Adipose tissue (tissue), 3 donors: ENCODE data around the gene DOCK7. TPM values are rescaled to one million over a fixed set of nuclear protein-coding genes. Genes with fewer than 3 reads are reported as not detected.

ENCODE experiments used
- H3K27ac ChIP-seq: one replicate; pipeline ENCODE4 v1.5.1; 2013; ENCODE audit warnings: low read depth, low read length
- WGBS, 3 donors: extraction: QIAGEN DNeasy Blood & Tissue Kit; methylation state at CpG; one replicate each; pipeline ENCODE4 v1.1.7; 2013; 5-methylcytosine and 5-hydroxymethylcytosine counted together
- polyA plus RNA-seq, 3 donors: library from polyadenylated mRNA; stranded (reverse); fragments of 200-250 nt; gene quantifications; one replicate each; pipeline ENCODE4 v1.2.3, GENCODE V29; 2013
- donor health status: healthy with polysubstance abuse.
- donor health status: Bipolar disorder and iron deficiency.
- donor health status: healthy.

DOCK7 gene
- polyA plus RNA-seq, 3 donors = 4.7 to 18.0 (median 9.7) TPM

DNA sequence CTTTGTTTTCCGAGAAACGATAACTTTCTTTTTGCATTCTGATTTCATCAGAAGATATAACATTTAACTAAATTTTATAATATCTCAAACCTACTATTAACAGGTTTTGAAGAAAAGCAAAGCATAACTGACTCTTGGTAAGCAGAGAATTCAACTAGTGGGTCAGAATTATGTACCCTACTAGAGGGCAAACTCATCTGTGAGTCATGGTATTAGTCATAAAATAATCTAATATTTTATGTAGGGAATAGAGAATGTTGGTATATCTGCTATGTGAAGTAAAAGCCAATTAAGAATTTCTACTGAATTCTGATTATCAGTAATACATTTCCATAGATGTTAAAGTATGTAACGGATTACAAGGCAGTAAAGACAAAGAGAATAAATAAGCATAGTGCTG is 194.5 kb downstream of the DOCK7 start:
- H3K27ac ChIP-seq = no peak overlapping the region
- WGBS, 3 donors = 97 to 98% (median 97%) methylated on average over 3 of the region's 3 CpGs

DNA sequence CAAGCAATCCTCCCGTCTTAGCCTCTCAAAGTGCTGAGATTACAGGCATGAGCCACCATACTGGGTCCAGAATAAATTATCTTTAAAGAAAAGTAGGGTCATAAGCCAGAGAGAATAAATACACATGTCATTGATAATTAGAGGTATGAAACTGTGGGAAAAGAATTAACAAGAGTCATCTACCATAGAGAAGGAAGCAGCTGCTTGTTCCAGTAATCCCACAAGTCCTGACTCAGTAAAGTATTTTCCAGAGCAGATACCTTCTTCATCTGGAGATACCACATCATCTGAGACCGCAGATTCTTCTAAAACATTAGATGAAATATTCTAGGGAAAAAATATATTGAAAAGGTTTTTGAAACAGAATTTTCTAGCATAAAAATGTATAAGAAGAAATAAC is 195.7 kb downstream of the DOCK7 start:
- no peak overlapping the region for H3K27ac ChIP-seq
- 92 to 97% (median 96%) methylated on average over 2 of the region's 2 CpGs for WGBS, 3 donors

DNA sequence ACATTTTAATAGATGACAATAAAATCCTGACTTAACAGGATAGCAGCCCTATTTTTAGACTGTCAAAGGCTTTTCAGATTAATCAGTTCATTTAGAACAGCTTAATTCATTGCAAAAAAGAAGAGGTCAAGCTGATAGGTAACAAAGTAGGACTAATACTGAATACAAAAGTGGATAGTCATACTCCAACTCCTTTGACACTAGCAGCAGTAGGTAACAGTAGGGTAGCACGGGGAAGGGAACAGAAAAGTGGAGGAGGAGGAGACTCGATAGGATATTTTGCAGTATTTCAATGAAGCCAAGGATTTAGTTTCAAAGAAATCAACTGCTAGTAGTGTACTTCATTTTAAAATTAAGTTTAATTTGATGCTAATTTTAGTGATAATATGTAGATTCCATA is 200.2 kb downstream of the DOCK7 start:
- 87 to 94% (median 92%) methylated on average over 2 of the region's 2 CpGs for WGBS, 3 donors
- H3K27ac ChIP-seq = no peak overlapping the region

DNA sequence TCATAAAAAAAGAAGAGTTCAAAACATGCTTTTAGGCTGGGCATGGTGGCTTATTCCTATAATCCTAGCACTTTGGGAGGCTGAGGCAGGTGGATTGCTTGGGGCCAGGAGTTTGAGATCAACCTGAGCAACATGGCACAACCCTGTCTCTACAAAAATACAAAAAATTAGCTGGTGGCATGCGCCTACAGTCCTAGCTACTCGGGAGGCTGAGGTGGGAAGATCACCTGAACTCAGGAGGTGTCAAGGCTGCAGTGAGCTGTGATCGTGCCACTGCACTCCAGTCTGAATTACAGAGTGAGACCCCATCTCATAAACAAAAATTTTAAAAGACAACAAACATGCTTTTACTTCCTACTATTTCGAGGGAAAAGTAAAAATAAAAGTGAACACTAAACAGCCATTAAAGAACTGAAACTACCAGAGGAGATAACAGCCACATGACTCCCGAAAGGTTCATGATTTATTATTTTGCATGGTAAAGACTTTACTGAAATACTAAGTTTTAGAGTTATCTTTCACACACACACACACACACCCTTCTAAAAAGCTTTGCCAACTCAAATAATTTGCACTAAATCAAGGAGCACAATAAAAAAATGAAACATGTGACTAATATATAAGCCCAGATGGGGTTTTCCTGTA is 203.2 kb downstream of the DOCK7 start:
- WGBS, 3 donors = 79 to 84% (median 81%) methylated on average over 5 of the region's 5 CpGs
- H3K27ac ChIP-seq = no peak overlapping the region

DNA sequence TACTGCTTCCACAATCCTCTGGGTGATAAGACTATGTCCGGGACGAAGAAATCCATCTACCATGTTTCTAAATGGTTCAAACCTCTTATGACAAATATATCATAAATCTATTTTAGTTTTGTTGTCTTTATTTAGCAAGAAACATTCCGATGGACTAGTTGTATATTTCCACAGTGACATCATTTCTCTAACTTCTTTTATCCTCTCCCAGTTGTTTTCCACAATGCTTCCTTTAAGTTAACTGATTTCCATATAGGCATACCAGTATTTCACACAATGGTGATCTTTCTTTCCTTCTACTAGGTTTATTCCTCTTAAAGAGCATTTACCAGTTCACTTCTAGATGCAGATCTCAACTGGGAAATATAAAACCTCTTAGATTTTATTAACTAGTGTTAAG is 206.5 kb downstream of the DOCK7 start:
- H3K27ac ChIP-seq = no peak overlapping the region
- 89 to 92% (median 91%) methylated on average over 3 of the region's 3 CpGs for WGBS, 3 donors

DNA sequence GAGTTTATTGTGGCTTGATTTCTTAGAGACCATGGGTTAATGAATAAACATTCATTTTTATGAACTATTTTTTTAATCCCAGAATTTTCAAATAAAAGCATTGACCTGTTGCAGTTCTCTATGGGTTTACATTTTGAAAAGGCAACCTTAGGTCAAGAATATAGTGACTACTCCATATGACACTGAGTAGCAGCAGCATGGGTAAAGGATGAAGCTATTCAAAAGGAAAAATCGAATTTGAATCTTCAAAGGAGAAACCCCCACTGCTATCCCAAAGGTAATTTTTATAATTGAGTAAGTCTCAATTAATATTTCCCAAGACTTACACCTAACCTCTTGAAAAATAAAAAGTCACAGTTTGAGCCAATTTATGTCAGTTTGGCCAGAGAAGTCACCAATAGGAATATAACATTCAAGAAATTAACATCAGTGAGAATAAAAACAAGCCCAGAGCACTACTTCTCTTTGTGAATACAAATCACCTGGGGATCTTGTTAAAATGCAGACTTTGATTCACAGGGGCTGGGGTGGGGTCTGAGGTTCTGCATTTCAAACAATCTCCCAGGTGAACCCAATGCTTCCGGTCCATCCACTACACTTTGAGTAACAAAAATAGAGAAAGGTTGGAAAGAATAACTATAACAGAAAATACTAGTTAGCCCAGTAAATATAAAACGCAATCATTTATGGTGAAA is 211.5 kb downstream of the DOCK7 start:
- WGBS, 3 donors = 77 to 87% (median 85%) methylated on average over 3 of the region's 3 CpGs
- H3K27ac ChIP-seq = no peak overlapping the region

DNA sequence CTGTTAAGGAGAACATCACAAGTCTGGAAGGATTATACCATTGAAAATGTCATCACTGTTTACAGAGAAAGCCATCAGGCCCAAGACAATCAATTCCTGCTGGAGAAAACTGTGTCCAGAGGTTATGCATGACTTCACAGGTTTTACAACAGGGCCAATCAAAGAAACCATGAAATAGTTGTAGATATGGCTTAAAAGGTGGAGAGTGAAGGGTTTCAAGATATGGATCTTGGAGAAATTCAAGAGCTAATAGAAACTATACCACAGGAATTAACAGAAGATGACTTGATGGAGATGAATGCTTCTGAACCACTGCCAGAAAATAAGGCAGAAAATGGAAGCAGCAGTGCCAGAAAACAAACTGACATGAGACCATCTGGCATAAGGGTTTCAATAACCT is 221.1 kb downstream of the DOCK7 start:
- H3K27ac ChIP-seq = no peak overlapping the region

DNA sequence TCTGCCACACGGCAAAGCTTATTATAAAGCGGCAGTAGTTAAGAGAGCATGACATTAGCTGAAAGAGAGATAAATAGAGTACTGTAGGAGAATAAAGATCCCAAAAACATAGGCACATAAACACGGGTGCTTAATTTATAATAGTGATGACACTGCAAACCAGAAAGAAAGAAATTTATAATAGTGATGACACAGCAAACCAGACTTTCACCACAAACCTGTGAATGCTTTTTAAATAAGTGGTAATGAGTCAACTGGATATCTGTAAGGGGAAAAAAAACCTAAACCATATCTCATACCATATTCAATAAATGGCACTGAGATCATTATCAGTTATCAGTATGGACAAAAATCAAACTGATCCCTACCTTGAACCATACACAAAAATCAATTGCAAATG is 225.8 kb downstream of the DOCK7 start:
- 82 to 97% (median 87%) methylated on average over 3 of the region's 3 CpGs for WGBS, 3 donors
- no peak overlapping the region for H3K27ac ChIP-seq

DNA sequence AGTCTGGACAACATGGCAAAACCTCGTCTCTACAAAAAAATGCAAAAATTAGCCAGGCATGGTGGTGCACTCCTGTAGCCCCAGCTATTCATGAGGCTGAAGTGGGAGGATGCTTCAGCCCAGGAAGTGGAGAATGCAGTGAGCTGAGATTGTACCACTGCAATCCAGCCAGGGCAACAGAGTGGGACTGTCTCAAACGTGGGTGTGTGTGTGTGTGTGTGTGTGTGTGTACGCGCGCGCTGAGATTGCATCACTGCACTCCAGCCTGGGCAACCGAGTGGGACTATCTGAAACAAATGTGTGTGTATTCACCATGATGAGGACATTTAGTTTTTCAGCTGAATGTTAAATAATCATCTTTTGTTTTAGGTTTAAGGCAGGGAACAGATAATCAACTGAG is 230.2 kb downstream of the DOCK7 start:
- H3K27ac ChIP-seq = no peak overlapping the region
- WGBS, 3 donors = 81 to 85% (median 84%) methylated on average over 7 of the region's 7 CpGs

DNA sequence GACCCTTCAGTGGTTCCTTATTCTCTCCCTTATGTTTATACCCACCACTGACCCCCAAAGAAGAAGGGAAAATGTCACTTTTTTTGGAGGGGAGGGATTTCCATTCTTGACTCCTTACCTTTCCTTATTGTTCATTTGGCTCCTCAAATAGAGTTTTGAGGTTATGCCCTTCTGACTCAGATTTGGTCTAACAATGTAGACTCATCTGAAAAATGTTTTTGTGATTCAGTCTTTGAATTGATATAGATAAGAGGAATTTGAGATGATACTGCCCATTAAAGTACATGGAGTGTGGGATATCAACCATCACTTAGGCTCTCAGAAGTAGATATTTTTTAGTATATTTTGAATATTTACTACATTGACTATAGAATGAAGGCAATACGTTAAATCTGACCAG is 235.2 kb downstream of the DOCK7 start:
- H3K27ac ChIP-seq = no peak overlapping the region
- WGBS, 3 donors = 90 to 100% (median 94%) methylated on average over 1 of the region's 1 CpG

DNA sequence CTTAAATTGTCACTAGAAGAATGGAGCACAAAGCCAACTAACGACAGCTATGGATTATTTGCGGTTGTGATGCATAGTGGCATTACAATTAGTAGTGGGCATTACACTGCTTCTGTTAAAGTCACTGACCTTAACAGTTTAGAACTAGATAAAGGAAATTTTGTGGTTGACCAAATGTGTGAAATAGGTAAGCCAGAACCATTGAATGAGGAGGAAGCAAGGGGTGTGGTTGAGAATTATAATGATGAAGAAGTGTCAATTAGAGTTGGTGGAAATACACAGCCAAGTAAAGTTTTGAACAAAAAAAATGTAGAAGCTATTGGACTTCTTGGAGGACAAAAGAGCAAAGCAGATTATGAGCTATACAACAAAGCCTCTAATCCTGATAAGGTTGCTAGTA is 237.9 kb downstream of the DOCK7 start:
- 88 to 93% (median 91%) methylated on average over 2 of the region's 2 CpGs for WGBS, 3 donors
- H3K27ac ChIP-seq = no peak overlapping the region

DNA sequence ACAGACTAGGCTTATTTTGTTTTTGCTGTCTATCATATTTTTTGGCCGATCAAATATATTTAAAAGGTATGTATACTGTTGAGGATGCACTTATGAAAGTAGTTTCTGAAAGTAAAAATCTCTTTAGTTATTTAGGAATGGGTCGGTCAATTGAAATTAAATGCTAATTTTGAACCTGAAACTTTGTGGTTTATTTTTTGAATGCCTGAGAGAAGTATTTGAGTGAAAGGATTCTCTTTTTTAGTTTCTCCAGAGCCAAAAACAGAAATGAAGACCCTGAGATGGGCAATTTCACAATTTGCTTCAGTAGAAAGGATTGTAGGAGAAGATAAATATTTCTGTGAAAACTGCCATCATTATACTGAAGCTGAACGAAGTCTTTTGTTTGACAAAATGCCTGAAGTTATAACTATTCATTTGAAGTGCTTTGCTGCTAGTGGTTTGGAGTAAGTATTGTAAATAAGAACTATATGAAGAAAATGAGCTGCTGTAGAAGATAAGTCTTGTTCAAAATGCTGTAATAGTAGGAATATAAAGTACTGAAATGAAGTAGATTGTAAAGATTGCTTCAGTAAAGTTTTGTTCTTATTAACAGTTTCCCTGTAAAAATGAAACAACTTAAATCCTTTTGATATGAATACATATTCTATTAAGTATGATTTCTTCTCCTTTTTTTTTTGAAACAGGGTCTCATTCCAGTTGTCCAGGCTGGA is 239.8 kb downstream of the DOCK7 start:
- no peak overlapping the region for H3K27ac ChIP-seq
- WGBS, 3 donors = 91 to 93% (median 93%) methylated on average over 3 of the region's 3 CpGs

DNA sequence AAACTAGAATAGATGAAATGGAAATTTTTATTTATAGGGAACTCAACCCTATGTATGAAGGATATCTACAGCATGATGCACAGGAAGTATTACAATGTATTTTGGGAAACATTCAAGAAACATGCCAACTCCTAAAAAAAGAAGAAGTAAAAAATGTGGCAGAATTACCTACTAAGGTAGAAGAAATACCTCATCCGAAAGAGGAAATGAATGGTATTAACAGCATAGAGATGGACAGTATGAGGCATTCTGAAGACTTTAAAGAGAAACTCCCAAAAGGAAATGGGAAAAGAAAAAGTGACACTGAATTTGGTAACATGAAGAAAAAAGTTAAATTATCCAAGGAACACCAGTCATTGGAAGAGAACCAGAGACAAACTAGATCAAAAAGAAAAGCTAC is 243.5 kb downstream of the DOCK7 start:
- 60 to 95% (median 76%) methylated on average over 1 of the region's 1 CpG for WGBS, 3 donors

DNA sequence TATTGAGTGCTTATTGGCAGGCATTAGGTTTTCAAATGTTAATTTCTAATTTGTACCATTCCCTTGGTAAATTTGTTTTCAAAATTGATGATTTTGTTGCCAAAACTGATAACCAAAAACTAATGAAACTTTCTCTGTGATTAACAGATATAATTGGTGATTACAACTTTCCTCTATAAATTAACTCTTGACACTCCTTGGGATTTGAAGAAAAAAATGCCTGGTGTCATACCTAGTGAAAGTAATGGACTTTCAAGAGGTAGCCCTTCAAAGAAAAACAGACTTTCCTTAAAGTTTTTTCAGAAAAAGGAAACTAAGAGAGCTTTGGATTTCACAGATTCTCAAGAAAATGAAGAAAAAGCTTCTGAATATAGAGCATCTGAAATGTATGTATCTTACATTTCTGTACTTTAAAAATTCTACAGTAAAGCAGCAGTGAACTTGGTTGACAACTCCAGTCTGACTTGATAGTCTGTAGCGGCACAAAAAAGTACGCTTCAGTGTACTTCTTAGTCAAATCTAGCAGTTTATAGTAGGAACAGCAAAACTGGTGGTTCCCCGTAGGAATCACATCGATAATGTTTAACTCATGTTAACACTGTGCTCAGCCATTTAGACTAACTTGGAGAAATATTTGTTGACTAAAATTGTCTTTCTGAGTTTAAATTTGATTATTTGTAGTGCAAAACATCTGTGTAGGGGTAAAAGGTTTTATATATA is 248.4 kb downstream of the DOCK7 start:
- H3K27ac ChIP-seq = no peak overlapping the region
- 38 to 70% (median 68%) methylated on average over 4 of the region's 4 CpGs for WGBS, 3 donors

More for the DNA sequence above, 243.5 kb downstream of the DOCK7 start:
- H3K27ac ChIP-seq = no peak overlapping the region

DNA sequence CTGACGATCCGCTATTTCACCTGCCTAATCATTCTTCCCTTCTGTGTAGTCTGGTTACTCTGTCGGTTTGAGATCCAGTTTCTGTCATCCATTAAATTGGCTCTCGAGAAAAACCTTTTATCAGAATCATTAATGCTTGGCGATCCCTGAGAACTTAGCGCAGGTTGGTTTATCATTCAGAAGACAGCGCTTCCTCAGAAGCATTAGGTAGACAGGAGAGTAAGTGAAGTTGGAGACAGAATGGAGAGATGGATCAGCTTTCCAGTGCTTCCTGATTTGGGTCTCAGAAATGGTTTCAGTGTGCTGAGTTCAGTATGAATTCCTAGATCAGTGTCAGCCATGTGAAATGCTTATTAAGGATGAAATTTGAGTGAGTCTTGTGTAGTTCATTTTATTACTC is 250.0 kb downstream of the DOCK7 start:
- H3K27ac ChIP-seq = no peak overlapping the region
- 1 to 2% (median 2%) methylated on average over 7 of the region's 7 CpGs for WGBS, 3 donors

DNA sequence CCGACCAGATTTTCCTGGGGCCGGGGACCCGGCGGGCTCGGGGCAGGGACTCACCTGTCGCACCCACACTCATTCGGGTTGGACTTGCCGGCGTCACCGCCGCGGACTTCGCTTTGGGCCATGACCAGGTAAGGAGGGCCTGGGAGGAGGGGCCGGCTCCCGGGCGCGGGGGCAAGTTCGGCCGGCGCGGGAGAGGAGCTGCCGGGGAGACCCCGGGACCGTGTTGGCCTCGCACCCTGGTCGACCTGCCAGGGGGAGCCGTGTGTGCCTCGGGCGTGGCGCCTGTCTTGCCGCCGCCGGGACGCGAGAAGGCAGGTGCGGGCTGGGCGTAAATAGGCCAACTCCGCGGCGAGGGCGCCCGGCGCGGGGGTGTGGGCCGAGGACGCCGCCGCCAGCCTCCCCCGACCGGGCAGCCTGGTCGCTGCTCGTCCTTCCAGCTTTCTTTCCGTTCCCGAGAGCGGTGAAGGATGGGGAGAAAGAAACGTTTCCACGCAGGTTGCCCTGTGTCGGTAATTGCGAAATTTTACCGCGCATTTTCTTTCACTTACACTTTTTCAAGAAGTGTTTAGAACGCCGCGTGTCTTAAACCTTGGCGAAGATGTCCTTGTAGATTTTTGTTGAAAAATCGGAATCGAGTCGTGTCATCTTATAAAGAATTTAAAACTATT is 250.8 kb downstream of the DOCK7 start:
- 0 to 1% (median 1%) methylated on average over 55 to 68 of the region's 68 CpGs for WGBS, 3 donors

DNA sequence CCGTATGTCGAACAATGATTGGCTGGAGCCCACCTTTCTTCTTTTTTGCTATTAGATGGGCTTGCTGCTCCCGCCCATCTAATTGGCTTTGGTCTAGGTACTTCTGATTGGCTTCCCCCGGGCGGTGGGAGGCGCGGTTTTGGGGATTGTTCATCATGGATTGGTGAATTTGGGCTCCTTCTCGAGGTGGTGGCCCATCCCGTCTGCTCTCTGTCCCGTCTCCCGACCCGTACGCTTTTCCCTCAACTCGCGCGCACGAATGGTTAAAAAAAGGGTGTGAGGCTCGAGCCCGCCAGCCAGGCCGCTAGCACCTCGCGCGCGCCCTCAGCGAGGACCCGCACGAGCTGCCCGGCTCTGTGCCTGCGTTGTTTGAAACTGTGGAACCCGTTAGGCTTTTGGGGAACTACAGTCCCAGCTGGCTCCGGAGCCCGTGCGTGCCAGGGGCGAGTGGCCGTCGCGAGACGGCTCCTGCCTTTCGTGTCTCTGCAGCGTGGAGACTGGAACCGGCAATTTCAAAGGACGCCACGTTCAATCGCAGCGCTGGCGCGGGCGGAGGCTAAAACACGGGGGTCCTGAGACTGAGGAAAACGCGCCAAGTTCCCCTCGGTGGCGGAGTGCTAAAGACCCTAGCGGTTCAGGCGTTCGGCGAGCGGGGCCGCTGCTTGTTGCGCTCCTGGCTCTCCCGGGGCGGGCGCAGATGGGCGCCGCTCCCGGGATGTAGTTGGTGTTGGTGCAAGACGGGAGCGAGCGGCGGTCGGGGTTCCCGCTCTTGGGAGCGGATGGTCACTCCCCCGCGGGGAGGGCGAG is 251.5 kb downstream of the DOCK7 start, which contains the start of gene USP1:
USP1 (plus strand) TSS at position 584 of the 807 bp plus-strand sequence. CDS start 2,819 bp downstream, outside the sequence.
- peak within 1 kb of the TSS; percentile 85 for H3K27ac ChIP-seq

More for the DNA sequence above, 250.8 kb downstream of the DOCK7 start:
- H3K27ac ChIP-seq = peak overlapping the region; percentile 38

DNA sequence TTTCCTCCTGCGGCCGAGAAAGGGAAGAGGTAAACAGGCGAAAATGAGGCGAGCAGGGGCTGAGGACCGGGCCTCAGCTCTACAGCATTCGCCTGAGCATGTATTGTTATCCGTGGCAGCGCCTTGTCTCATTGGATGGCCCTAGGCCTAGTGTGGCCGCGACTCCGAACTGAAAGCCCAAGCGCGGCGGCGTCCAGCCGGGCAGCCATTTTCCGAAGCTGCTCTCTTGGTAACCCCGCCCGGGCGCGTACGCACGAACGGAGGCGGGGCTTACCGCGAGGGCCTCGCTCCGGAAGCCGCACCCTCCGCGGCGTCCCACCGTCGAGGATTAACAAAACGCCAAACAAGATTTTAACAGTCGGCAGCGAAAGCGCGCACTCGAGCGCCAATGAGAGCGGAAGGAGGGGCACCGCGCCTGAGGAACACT is 252.1 kb downstream of the DOCK7 start:
- H3K27ac ChIP-seq = peak overlapping the region; percentile 85
- WGBS, 3 donors = 0 to 1% (median 1%) methylated on average over 45 of the region's 45 CpGs

More for the DNA sequence above, 251.5 kb downstream of the DOCK7 start, which contains the start of gene USP1:
- WGBS, 3 donors = 0% methylated on average over 75 to 76 of the region's 76 CpGs
